GM18511 (cell line): ENCODE measurements around the gene RGS8.
"Not testable (repeated sequence)": the region's sequence is repeated elsewhere in the genome, so short reads cannot be mapped to it uniquely, and the experiment has no call there.

Experiments
- ATAC-seq: cut with Tn5 transposase; IDR thresholded peaks from one replicate; pipeline ENCODE4 v1.9.1; 2021; ENCODE audit warnings: mild to moderate bottlenecking, moderate library complexity; ENCODE audit not compliant: unreplicated experiment

RGS8 gene

DNA sequence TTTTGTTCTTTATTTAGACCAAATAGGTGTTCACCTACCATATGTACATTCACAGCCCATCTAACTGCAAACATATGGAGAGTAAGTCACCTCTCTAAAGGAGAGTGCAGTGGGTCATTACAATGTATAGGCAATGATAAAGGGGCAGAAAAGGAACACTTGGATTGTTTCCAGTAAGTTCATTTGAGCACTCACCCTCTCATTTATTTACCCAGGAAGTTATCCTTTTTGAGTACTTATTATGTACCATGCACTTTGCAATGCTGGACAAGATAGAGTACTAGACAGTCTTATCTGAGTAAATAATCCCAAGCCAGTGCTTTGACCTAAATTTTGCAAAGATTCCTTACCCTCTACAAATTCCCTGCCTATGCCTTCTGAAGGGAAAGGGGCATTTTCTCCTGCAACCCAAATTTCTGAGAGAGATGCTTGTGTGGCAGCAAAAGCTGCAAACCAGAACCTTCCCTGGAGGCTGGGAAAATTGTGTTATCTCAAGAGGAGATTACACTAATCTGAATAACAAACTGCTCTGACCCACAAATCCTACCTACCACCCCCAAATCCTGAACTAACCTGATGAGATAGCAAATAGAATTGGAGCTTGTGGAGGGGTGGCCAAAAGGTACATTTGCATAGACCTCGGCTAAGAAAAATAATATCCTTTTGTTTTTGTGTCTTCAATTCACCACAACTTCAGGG lies 18.6 kb upstream of the RGS8 start:
- no peak for ATAC-seq

DNA sequence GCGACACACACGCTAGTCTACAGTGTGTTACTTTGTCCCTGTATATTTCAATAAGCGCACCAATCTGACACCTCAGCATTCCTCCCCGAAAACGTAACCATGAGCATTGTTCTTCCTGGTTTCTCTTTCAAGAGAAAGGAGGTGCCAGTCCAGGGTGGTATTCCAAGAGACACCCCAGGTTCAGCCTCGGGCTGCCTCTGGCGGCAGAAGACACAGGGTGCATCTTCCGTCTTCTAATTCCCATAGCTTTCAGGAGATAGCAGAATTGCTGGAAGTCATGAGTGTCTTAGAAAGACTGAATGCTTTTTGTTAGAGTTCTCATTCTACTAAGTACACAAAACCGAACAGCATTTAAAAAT lies 15.9 kb upstream of the RGS8 start:
- ATAC-seq = no peak

DNA sequence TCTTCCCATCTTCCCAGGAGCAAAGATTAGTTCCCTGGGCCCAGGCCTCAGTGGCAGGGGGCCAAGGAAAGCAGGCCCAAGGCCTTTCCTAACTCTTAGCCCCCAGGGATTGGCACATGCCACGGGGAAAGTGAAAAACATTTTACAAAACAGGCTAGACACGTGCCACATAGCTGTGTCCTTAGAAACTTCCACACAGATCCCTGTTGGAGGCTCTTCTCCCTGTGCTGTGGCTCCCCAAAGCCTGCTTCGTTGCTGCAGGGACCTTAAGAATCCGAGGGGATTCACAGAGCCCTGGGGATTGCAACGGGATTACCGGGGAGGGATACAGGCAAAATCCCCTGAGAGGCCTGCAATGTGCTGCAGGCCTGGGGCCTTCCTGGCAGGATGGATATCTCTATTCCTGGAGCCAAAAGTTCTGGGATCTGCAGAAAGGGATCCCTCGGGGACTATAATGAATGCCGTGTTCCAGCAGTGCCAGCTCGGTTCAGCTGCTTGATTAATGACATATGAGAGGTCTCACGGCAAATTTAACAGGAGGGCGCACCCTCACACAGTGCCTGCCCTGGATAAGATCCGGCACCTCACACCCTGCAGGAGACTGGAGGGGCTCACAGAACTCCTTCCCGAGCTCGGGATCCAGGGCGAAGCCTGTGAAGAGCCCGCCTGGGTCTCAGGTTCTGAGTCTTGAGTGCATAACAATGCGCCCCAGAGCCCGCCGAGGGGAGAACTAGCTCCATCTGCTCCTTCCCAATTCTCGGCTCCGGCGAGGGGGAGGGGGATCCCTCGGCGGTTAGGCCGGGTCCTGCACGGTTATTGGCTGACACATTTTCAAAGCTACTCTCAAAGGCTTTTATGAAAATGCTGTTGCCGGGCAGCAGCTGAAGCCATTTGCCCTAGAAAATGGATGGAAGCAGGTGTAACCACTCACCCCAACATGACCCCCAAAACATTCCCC lies 15.3 kb upstream of the RGS8 start:
- ATAC-seq = no peak

DNA sequence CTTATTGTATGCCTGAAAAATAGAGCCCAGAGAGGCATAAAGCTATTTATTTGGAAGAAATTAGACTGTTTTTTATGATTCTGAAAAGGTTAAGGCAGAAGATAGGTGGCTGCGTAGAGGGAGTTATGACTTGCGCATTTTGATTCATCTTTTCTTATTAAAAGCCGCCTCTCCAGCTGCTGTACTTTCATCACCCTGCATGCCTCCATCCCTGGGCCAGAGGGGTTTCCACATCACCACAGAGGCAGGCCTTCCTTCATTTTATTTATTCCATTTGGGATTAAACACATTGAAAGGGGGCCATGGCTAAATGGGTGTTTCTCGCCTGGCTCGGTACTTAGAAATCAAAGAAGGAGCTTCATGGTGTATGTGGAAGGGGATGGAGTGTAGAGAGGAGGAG lies 14.6 kb upstream of the RGS8 start:
- ATAC-seq = no peak

DNA sequence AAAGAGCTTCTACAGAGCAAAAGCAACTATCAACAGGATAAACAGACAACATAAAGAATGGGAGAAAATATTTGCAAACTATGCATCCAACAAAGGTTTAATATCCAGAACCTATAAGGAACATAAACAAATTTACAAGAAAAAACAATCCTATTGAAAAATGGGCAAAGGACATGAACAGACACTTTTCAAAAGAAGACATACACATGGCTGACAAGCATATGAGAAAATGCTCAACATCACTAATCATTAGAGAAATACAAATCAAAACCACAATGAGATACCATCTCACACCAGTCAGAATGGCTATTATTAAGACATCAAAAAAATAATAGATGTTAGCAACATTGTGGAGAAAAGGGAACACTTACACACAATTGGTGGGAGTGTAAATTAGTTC lies 8.8 kb upstream of the RGS8 start:
- not testable (repeated sequence) for ATAC-seq

DNA sequence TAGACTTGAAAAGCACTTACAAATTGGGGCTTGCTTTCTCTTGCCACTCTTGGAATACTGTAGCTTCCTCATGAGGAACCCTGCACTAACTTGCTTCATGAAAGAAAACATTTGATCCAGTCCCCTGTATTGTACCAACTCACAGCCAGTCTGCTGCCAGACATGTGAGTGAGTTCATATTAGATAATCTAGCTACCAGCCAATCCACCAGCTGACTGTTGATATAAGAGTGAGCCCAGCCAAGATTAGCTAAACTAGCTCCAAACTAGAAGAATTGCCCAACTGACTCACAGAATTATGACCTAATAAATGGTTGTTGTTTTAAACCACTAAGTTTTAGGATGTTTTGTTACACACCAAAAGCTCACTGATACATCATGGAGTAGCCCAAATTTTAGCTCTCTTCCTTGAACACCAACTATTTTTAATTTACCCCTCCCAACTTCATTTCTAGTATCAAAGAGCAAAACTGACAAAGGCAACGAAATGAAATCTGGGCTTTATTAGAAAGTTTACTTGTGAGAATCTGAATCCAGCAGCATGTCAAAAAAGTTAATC lies 6.6 kb upstream of the RGS8 start:
- no peak for ATAC-seq

DNA sequence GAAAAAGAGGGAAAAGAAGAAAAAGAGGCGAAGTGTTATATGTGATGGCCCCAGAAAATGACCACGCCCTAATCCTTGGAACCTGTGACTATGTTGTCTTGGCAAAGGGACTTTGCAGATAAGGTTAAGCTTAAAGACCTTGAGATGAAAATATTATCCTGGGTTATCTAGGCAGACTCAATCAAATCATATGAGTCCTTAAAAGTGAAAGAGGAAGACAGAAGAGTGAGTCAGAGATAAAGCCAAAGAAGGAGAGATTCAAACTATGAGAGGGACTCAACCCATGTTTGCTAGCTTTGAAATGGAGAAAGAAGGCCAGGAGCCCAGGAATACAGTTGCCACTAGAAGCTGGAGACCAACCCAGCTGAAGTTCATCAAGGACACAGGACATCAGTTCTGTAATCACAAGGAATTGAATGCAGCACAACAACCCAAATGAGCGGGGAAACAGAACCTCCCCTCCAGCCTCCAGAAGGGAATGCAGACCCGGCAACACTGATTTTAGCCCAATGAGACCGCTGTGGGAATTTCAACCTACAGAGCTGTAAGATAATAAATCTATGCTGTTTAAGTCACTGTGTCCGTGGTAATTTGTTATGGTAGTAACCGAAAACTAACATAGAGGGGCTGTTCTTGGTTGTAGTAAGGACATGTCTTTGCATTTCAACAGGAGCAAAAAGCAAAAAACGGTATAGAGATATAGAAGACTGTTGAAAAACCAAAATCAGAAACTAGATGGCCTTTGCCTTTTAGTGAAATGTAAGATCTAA lies 4.2 kb upstream of the RGS8 start:
- no peak for ATAC-seq

DNA sequence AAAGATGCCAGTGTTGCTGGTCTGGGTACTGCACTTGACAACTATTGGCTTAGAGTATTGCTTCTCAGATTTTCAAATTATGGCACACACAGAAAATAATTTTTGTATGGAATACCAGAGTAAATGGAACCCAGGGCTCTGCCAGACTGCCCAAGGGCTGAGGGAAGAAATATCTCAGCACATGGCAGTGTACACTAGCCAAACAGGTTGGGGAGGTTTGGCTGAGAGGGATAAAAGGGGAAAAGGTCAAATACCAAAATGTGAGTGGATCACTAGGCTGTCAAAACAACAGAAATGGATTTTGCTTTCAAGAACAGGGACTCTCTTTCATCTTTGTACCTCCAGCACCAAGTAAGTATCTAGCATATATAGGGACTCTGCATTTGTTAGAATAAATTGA lies 3.0 kb upstream of the RGS8 start:
- ATAC-seq = no peak

DNA sequence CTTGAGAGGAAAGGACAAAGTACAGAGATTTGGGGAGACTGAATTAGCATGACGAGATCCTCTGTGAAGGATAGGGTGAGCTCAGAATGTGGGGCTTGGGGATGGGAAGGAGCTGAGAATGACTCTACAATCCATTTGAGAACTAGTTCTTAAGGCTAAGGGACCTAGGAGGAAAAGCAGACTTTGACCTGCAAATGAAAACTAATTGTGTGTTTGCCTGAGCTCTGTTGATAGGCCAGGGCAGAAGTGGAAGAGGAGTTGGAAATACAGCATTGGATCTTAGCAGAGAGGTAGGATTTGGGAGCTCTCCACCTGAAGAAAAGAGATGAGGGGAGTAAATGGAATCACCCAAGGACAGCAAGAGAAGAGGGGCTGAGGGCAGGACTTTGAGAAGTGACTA lies 2.1 kb upstream of the RGS8 start:
- ATAC-seq = no peak

DNA sequence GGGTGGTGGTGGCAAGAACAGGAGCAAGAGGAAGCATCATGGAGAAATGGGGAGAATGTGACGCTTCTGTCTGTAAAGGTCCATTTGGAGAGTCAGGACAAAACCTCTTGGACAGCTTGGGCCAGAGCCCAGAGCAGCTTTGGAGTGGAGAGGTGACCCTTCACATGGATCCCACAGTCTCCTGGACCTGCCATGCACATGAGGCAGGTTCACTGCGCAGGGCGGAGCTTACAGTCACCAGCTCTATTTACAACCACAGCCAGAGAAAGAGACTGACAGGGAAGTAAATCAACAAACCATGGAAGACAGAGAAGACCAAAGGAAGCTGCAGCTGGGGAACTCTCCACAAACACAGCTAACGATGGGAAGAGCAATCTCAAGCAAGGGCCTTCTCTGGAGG lies 828 bp upstream of the RGS8 start:
- no peak for ATAC-seq

DNA sequence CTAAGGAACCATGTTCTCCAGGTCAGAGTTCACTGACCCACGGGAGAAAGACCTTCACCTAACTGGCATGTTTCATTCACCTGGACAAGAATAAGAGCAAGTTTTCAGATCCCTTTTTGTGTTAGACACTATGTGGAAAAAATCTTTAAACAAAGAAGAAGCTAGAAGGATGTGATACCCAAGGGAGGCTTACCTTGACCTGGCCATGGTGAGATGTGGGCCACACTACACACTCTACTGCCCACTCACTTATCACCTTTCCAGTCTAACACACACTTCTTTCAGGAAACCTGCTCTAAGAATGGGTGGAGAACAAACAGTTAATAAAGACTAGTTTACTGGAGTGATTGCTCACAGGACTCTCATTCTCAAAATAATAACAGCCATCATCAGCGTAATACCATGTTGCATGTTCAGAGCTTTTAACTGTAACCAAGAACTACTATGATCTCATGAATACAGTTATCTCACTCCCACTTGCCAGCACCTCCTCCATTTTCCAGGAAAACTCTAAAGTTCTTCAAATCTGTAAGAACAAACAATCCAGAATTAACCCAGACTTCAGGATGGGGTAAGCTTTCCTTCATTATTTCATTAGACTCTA lies 1.4 kb downstream of the RGS8 start:
- no peak for ATAC-seq

DNA sequence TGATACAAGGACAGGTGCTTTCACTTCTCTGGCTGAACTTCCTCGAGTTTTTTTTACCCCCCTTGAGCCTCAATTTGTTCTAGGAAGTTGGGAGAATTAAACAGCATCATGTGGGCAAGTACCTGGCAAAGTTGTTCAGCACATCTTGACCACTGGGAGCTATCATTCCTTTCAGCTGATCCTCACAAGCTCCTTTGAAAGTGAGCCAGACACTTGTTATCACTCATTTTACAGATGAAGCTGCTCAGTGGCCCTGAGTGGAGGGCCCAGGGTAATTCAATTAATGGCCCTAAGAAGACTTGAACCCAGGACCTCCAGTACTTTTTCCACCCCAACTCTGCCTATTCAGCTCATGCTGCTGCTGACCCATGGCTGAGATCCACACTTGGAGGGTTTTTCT lies 2.0 kb downstream of the RGS8 start:
- no peak for ATAC-seq

DNA sequence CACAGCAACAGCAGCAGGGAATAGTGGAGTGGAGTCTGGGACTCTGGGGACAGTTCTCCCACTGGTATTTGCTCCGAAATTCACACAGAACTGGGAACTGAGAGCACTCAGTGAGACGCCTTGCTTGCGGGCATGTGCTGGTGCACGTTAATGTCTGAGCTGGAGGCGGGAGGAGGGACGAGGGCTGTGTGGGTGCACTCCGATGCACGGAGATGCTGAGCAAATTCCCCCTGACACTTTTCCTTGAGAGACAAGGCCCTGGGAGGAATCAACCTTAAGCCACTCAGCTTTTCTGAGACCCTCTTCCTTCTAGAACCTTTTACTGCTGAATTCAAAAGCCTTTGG lies 2.8 kb downstream of the RGS8 start:
- ATAC-seq = no peak

DNA sequence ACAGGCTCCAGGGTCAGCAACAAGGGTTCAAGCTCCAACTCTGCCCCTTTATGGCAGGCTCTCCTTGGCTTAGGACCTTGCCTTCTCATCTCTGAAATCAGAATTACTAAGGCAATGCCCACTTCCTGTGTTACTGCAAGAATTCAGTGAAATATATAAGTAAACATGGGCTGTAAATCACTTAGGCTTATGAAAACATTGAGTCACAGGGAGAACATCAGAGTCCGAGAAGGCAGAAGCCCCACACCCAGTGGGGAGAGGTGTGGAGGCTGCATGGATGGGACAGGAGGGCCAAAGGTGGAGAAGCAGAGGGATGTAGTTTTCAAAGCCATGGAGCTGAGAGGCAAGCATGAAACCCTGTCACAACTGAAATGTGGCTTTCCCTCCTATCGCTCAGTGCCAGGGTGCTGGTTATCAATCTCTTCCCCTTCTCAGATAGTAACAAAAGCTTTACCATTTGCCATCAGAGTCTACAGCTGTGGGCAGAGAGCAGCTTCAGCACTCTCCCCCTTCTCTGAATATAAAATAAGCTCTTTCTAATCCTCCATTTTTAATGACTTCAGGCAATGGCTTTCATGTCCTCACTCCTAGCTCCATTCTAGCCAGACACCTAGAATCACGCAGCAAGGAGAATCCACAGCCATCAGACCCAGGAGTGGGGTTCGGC lies 3.4 kb downstream of the RGS8 start:
- ATAC-seq = no peak

DNA sequence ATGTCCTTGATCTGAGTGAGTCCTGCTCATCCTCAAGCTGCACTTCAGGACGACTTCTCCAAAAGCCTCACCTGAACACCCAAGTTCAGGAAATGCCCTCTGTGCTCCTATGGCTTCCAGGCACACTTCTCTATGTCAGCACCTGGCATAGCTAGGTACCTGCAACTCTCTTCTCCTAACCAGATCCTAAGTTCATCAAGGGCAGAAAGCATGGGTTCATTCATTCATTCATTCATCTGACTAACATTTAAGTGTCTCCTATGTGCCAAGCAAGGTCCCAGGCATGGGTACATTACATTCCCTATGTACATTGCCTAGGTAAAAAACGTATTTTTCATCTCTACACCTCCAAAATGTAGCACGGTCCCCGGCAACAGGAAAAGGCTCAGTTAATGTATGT lies 4.0 kb downstream of the RGS8 start:
- no peak for ATAC-seq

DNA sequence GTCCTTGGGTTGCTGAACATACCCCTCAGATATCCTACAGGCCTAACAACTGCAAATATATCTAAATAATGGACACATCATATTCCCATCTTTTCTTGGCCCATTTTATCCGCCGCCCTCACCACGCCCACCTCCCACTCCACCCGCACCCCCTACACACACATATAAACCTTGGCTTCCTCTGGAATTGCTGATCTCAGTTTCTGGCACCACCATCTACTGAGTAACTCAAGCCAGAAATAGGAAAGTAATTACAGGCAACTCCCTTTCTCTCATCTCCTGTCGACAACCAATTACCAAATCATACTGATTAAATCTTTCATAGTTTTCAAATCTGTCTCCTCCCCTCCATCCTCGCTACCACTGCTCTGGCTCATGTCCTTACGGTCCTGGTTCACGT lies 4.7 kb downstream of the RGS8 start:
- ATAC-seq = no peak

DNA sequence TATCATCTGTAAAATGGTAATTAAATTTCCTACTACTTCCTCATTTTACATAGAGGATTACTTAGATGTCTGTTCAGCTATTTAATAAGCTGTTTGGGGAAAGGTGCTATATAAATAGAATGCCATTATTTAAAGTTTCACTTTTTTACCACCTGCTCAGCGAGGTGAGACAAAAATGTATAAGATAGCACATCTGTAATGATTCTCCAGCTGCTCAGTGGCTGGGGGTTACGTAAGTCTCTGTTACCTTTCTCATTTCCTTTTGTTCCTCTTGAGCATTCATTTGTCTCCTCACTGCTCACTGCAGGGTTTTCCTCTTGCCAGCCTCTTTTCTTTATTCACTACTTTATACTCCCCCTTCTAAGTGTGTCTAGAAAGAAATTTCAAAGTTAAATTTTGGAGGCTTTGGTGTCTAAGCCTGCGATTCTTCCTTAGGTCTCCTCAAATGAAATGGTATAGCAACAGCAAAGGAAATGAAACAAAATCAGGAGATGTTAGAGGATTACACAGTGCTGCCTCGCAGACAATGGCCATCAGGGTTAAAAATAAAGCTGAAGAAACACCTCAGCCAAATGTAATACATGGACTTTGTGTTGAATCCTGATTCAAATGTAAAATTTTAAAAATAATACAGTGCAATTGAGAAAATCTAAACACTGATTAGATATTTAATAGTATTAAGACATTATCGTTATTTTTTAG lies 6.8 kb downstream of the RGS8 start:
- ATAC-seq = peak; percentile 92

DNA sequence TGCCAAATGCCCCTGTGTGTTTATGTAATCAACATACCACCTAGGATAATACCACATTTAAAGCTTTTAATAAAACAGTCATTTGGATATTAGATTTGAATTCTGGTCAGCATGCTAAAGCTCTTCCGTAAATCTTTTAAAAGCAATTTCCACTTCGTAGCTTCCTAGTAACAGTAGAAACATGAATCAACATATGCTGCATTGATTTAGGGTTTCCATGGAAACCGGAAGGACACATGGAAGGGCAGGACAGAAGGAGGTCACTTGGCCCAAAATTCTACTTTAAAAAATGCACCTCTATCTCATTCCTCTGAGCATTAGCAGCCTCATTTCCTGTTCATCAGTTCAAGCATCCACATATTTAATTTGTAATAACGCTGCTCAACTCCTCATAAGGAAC lies 8.1 kb downstream of the RGS8 start:
- no peak for ATAC-seq

DNA sequence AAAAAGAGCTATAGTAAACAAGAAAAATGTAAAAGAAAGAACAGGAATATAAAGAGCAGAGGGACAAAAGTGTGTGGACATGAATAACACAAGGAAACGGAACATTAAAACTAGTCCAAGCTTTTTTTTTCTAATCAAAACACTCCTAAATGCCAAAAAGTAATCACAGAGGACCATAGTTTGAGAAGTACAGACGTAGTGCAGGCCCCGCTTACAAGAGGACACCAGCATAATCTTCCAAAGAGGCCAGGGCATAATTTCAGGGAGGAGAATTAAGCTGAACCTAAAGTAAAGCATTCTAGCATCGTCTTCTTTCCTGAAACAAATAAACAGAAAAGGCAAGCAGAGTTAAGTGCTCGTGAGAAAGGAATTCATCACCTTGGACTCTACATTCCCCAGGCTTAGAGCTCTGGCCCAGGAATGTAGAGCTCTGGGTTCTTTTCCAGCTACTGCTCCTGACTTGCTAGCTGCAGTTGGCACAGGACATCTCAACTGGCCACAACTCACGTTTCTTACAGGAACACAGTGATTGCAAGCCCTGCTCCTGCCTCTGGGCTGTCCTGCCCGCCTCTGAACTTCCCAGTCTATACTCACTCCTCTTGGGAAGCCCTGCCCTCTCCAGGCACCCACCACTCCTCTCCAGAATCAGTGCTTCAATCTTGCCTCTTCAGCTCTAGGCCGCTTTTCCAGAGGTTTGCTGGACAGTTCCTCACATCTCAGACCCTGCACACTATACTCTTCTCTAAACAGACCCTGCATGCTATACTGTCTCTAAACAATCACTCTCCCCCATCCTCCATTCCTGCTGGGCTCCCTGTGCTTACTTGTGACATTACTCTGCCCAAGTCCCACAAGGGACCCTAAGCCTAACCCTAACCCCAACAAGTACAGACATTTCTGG lies 9.8 kb downstream of the RGS8 start:
- ATAC-seq = no peak
